Left ventricle myocardium superior (tissue), 1 donor: ENCODE data around the gene ZNF280D. TPM values are rescaled to one million over a fixed set of nuclear protein-coding genes. Genes with fewer than 3 reads are reported as not detected.
"Not testable (repeated sequence)": the region's sequence is repeated elsewhere in the genome, so short reads cannot be mapped to it uniquely, and the experiment has no call there.

Experiments used
- ATAC-seq: fragments of 200-7000 bp; cut with Tn5 transposase; one replicate; pipeline ENCODE4 v1.9.1; 2020; ENCODE audit warnings: mild to moderate bottlenecking, moderate library complexity
- DNase-seq: peaks from one replicate; pipeline ENCODE4 v3.0.0-alpha.2; 2020
- intact Hi-C: fragments of 100-400 bp; cut with micrococcal nuclease; formaldehyde crosslinking; loops from one replicate; pipeline ENCODE4 v1.11.0; 2022
- long read RNA-seq: library from polyadenylated mRNA; unstranded; transcript quantifications from one replicate; pipeline ENCODE4 v2.0.0, GENCODE V29; 2021
- total RNA-seq: library from RNA; stranded (reverse); fragmentation: NEBNext Ultra II Directional; extraction: Animal tissue kit (Norgen Biotek cat#: 25700); gene quantifications from one replicate; pipeline ENCODE4 v1.2.1, GENCODE V29; 2021
- donor health status: DM: no; HTN: yes; CAD: no; lungs with severe emphysema.

ZNF280D gene, protein sequence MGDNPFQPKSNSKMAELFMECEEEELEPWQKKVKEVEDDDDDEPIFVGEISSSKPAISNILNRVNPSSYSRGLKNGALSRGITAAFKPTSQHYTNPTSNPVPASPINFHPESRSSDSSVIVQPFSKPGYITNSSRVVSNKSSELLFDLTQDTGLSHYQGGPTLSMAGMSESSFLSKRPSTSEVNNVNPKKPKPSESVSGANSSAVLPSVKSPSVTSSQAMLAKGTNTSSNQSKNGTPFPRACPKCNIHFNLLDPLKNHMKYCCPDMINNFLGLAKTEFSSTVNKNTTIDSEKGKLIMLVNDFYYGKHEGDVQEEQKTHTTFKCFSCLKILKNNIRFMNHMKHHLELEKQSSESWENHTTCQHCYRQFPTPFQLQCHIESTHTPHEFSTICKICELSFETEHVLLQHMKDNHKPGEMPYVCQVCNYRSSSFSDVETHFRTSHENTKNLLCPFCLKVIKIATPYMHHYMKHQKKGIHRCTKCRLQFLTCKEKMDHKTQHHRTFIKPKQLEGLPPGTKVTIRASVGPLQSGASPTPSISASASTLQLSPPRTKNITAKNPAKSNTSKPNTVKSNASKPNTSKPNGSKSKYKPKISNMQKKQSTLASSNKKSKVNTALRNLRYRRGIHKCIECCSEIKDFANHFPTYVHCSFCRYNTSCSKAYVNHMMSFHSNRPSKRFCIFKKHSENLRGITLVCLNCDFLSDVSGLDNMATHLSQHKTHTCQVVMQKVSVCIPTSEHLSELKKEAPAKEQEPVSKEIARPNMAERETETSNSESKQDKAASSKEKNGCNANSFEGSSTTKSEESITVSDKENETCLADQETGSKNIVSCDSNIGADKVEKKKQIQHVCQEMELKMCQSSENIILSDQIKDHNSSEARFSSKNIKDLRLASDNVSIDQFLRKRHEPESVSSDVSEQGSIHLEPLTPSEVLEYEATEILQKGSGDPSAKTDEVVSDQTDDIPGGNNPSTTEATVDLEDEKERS
- total RNA-seq, result 23.2 TPM
- long read RNA-seq, full-length matches to known transcripts, result 2 of 10 reads
- long read RNA-seq, partial matches to known transcripts, result 3 of 10 reads
- long read RNA-seq, other reads (novel, unspliced or antisense), result 5 of 10 reads

DNA sequence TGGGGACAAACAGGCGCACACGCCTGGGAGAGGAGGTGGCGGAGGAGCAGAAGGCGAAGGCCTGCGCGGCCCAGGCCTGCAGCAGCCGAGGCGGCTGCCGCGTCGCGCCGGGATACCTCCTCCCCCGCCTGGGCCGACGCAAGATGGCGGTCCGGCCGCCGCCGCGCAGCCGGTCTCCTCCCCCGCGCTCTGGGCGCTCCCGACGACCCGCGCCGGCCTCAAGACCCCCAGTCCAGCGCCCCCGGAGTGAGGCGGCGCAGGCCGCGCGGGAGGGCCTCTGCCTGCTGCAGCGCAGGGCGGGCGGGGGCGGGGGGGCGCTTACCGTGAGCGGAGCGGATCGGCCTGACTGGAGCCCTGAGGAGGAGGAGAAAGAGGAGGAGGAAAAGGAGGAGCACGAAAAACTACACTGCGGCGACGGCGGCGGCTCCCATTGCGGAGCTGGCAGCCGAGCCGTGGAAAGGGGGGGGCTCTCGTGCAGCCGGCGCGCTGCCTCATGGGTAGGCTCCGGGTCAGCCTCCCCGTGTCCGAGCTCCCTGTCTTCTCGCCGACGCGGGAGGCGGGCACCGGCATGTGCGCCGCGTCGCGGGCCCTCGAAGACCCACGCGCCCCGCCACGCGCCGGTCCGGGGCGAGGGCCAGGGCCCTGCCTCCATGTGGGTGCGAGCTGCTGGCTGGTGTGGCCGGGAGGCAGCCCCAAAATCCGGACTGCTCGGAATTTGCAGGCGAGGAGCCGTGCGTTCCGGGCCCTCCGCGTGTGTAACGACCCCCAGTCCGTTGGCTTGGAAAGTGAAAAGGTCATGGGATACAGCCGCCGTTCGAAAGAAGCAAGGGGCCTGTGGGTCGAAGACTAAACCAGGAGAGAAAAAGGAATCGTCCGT lies at the start of gene ZNF280D:
Gene ZNF280D (minus strand): TSS at position 374 of the 877 bp plus-strand sequence. CDS start 26,400 bp downstream, outside the sequence.
- intact Hi-C loops, result no loop called here
- peak; percentile 95 for DNase-seq
- ATAC-seq, result peak; percentile 95

DNA sequence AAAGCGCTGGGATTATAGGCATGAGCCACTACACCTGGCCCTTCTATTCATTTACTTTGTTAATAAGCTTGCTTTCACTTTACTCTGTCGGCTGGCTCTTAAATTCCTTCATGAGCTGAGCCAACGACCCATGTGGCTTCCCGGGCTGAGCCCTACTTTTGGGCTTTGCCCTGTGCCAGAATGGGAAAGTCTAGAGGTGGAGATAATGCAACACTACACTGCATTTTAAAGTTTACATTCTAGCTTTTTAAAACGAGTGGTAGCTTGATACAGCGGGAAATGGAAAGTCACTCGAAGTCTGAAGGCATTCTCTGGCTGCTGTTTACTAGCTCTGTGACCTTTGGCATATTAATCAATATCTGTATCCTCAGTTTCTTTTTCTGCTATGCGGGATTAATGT lies 49.0 kb upstream of the ZNF280D start:
- ATAC-seq, result no peak
- DNase-seq, result no peak
- intact Hi-C loops, result no loop called here

DNA sequence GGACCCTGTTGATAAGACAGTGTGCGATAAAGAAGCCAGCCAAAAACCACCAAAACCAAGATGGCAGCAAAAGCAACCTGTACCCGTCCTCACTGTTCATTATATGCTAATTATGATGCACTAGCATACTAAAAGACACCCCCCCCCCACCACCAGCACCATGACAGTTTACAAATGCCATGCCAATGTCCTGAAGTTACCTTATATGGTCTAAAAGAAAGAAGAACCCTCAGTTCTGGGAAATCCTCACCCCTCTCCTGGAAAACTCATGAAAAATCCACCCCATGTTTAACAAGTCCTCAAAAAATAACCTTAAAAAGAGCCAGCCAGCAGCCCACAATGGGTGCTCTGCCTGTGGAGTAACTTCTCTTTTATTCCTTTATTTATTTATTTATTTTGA lies 48.4 kb upstream of the ZNF280D start:
- intact Hi-C loops, result no loop called here
- no peak for DNase-seq
- ATAC-seq, result no peak

DNA sequence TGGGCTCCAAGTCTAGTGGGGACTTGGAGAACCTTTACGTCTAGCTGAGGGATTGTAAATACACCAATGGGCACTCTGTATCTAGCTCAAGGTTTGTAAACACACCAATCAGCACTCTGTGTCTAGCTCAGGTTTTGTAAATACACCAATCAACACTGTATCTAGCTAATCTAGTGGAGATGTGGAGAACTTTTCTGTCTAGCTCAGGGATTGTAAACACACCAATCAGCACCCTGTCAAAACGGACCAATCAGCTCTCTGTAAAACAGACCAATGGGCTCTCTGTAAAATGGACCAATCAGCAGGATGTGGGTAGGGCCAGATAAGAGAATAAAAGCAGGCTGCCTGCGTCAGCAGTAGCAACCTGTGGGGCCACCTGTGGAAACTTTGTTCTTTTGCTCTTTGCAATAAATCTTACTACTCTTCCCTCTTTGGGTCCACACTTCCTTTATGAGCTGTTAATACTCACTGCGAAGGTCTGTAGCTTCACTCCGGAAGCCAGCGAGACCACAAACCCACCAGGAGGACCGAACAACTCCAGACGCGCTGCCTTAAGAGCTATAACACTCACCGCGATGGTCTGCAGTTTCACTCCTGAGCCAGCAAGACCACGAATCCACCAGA lies 46.9 kb upstream of the ZNF280D start:
- DNase-seq, intact Hi-C loops, ATAC-seq: not testable (repeated sequence)

DNA sequence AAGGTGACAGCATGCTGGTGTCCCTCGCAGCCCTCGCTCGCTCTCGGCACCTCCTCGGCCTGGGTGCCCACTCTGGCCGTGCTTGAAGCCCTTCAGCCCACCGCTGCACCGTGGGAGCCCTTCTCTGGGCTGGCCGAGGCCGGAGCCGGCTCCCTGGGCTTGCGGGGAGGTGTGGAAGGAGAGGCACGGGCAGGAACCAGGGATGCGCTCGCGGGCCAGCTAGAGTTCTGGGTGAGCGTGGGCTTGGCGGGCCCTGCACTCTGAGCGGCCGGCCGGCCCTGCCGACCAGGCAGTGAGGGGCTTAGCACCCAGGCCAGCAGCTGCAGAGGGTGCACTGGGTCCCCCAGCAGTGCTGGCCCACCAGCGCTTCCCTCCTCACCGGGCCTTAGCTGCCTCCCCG lies 46.1 kb upstream of the ZNF280D start:
- ATAC-seq, intact Hi-C loops, DNase-seq: not testable (repeated sequence)

DNA sequence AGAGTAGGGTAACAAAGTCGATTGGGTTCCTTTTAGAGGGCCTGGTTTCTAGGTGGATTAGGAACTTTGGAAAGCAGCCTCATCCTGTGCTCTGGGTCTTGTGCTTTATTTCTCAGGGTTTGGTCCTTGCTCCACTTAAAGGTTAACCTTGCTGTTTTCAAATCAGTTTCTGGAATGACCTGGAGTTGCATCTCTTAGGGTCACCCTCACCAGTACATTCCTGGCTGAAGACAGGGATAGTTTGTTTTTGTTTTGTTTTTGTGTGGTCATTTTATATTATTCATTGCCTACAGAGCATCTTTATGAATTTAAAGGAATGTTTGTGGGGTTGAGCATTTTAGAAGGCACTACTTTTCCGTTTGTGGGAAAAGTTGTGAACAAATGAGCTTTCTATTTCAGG lies 45.5 kb upstream of the ZNF280D start:
- intact Hi-C loops, result no loop called here
- no peak for ATAC-seq
- DNase-seq, result no peak

DNA sequence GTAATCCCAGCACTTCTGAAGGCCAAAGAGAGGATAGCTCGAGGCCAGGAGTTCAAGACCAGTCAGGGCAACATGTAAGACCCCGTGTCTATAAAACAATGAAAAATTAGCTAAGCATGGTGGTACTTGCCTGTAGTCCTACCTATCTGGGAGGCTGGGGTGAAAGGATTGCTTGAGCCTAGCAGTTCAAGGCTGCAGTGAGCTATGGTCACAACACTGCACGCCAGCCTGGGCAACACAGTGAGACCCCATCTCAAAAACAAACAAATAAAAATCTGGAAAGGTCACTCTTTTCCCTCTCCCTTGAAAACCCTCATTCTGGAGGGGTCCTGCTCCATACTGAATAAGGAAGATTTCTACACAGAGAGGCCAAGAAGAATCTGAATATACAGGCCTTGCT lies 43.5 kb upstream of the ZNF280D start:
- DNase-seq, result no peak
- no peak for ATAC-seq
- intact Hi-C loops, result no loop called here

DNA sequence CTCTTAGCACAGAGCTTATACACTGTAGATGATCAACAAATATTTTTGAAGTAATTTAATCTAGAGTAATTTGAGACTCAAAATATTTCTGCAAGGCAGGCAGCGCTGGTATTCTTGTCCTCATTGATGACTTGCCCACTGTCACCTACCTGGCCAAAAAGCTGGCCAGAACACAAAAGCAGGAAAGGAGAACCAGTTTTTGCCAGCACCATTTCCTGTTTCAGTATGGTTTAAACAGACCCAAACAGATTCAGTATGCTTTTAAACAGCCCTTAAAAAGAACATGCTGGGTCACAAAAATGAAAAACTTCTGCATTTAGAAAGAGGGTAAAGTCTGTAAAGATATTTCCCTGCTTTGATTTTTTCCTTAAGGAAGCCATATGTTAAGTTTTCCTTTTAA lies 42.3 kb upstream of the ZNF280D start:
- ATAC-seq (no peak), DNase-seq (no peak)
- intact Hi-C loops, result no loop called here

DNA sequence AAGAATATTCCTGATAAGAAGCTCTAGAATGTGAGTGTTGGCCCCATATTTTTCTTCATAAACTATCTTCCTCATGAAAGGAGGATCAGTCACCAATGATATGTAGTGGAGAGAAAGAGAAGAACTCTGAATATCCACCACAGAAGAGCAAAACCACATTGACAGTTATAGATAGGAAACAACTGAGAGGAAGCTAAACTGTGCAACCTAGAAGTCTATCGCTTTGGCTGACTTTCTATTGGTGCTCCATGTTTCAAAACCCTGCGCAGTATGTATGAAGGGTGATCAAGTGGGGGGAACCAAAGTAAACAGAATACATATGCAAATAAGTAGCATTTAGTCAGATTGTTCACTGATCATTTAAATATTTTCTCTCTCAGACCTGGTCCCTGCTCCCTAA lies 41.0 kb upstream of the ZNF280D start:
- intact Hi-C loops, result no loop called here
- DNase-seq (no peak), ATAC-seq (no peak)

DNA sequence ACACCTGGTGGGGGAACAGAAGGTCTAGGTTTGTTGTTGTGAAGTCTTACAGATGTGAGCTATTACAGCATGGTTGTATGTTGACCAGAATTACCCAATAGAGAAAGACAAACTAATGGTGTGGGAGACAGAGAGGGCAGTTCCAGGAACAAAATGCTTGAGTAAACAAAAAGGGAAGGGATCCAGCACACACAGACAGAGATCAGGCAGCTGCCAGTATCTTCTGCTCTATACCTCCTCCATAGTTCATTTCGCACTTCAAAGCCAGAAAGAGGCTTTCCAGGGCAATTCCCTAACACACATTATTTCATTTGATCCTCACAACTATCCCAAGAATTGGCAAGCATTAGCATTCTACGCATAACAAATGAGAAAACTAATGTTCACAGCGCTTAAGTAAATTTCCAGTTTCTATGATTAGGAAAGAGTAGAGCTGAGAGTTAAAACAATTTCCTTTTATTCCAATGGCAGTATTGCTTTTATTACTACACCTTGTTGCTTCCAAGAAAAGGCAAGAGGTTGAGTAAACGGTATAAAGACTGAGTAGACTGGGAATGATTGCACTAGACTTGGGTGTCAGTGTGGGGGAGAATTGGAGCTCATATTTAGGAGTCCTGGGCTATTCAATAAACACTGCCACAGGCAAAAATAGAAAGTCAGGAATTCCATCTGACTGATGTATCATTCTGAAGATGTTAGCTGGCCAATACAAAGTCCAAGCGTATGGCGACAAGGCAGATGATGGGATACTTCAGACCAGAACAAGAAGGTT lies 39.7 kb upstream of the ZNF280D start:
- no peak for DNase-seq
- no peak for ATAC-seq
- intact Hi-C loops, result no loop called here

DNA sequence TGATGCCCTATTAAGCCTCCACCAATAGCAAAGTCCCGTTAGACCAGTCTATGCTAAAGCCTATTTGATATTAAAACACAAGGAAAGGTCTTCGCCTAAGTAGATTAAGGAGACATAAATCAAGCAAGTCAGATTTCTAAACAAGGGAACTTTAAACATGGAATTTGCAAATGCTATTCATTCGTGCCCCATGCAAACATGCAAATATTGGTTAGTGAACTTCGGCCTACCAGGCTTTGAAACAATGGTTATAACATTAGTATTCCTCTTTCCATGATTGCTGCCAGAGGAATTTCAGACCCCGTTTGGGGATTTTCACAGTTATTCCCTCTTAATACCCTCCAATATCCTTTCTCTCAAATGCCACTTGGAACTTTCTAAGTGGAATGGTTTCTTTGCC lies 36.9 kb upstream of the ZNF280D start:
- DNase-seq, result no peak
- ATAC-seq, result no peak
- intact Hi-C loops, result no loop called here

DNA sequence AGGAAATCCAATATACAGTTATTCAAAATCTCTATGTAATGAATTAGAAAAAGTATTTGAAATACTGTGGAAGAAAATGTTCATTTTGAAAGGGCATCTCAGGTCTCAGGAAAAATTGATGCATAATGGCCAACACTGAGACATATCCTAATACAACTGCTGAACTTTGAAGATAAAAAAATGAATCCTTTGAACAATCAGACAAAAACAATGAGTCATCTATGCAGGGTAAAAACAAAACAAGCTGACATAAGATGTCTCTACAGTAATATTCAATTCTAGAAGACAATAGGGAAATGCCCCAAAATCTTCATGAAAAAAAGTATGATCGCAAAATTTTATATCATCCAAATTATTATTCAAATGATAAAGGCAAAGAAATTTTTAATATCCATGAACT lies 34.0 kb upstream of the ZNF280D start:
- no peak for DNase-seq
- intact Hi-C loops, result no loop called here
- ATAC-seq, result no peak

DNA sequence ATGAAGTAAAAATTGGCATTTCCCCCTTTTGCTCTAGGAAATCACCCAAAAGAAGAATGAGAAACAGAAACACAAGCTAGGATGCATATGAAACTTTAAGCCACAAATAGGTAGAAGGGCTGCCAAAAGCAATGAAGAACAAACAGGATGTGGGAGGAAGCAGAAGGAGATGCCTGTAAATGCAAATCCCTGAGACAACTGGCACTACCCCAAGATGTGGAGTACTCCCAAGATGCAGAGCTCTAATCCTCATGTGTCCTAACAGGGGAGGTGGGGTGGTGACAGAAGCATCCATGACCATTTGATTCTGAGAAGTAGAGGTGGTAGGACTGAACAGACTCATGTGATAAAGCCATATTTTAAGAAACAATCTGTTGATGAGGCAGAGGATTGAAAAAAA lies 31.9 kb upstream of the ZNF280D start:
- intact Hi-C loops, result no loop called here
- no peak for ATAC-seq
- DNase-seq, result no peak

DNA sequence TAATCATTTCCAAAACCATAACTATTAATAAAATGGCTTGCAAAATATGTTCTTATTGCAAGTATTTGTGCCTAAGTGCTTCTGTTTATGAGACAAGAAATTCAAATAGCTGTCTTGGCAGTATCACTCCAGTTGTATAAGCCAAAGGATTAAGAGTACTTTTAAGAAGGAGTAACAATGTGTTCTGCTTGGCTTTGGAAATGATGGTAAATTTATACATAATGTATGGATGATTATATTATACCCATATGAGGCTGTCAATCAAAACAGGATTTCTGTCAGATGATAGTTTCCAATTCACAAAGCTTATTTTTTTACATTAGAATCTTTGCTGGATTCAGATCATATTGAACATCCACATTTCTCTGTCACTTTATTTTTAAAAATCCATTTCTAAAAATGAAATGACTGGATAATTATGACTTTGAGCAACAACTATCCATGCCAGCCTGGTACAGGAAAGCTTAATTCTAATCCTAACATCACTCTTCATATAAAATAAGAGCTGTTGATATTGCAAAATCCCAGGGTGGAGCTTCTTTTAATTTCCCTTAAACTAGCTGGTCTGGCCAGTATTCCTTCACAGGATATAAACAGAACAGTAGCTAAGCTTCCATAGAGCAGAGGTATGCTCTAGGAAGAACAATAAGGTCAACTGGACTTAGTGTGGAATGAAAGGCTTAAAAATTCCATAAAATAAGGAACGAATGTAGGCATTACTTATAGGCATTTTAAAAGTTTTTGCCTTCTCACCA lies 30.0 kb upstream of the ZNF280D start:
- DNase-seq, result no peak
- ATAC-seq, result peak; percentile 17
- intact Hi-C loops, result no loop called here

DNA sequence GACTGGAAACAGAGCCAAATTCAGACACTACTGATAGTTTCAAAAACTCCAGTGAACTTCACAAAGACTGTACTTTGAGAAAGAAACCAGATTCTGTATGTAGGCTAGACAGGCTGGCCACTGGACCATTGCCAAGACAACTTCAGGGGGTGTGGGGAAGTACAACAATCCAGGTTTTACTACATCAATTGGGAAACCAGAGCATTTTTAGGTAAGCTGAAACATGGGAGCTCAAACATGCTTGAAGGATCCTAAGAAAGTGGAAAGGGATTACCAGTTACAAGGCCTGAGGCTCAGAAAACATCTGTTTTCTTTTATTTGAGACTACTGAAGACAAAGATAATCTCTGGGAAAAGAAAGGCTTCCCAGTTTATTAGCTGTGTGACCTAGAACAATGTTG lies 26.9 kb upstream of the ZNF280D start:
- intact Hi-C loops, result no loop called here
- ATAC-seq (no peak), DNase-seq (no peak)

DNA sequence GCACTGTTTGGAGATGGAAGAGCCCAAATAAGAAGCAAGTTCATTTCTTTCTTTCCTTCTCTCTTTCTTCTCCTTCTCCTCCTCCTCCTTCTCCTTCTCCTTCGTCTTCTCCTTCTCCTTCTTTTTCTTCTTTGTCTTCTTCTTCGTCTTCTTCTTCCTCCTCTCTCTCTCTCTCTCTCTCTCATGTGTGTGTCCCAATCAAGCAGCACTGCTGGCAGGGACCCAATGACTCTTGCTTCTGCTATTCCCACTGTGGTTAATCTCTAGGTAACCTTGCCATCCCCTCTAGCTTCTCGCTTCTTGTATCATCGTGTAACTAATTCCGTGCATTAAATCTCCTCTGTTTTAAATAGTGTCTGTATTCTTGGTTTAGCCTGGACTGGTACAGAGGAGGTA lies 26.1 kb upstream of the ZNF280D start:
- DNase-seq (peak; percentile 61), ATAC-seq (peak; percentile 79)
- intact Hi-C loops, result no loop called here

DNA sequence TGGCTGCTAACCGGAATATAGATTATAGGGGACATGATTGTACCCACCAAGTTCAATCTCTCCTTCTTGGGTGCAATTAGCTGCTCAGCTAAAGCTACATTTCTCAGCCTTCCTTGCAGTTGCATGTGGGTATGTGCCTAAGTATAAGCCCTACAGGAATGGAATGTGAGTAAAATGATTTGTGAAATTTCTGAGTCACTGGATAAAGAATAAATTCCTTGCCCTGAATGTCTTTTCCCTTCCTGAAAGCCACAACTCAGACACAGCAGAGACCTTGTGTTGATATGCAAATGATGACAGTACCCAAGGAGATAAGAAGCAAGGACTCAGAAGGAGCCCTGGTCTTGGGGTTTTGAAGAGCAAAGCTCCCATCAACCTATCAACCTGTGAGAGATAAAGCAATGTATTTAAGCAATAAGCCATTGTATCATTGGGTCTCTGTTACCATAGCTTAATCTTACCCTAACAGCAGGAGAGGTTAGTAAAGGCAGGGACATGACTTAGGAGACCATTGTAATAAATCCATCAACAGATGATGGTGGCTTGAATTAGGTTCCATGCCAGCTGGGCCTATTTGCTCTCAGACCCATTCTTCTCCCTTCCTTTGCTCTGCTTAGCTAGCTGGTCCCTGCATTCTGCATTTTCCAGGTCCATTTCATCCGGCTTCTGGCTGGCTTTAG lies 25.6 kb upstream of the ZNF280D start:
- intact Hi-C loops, result no loop called here
- DNase-seq (no peak), ATAC-seq (no peak)
